Neural progenitor cell (in vitro differentiated cells): ENCODE data around the gene TRAPPC6A. TPM values are rescaled to one million over a fixed set of nuclear protein-coding genes. Genes with fewer than 3 reads are reported as not detected.
A peak's percentile ranks its signal among the peaks of the same experiment; 100 is the strongest.

ENCODE experiments used
- DNase-seq: peaks from one replicate; pipeline ENCODE4 v3.0.0-alpha.2; 2016; ENCODE audit warnings: low spot score
- H2AFZ ChIP-seq: fragments of 200-600 bp; sonication (generic); replicated peaks from 2 replicates; pipeline ENCODE4 v1.6.1; 2016; ENCODE audit warnings: antibody characterized with exemption
- H3F3A ChIP-seq: fragments of 200-600 bp; sonication (generic); 2 replicates; pipeline ENCODE4 v1.6.1; 2016; ENCODE audit warnings: antibody characterized with exemption, low read depth
- H3K27ac ChIP-seq: fragments of 200-600 bp; sonication (generic); 2 replicates; pipeline ENCODE4 v1.5.1; 2016; ENCODE audit warnings: mild to moderate bottlenecking
- H3K27me3 ChIP-seq: fragments of 200-600 bp; sonication (generic); 2 replicates; pipeline ENCODE4 v1.6.1; 2016; ENCODE audit warnings: mild to moderate bottlenecking, moderate library complexity
- H3K36me3 ChIP-seq: fragments of 200-600 bp; sonication (generic); 2 replicates; pipeline ENCODE4 v1.5.1; 2016
- H3K4me1 ChIP-seq: fragments of 200-600 bp; sonication (generic); 2 replicates; pipeline ENCODE4 v1.6.1; 2016; ENCODE audit warnings: mixed run types
- H3K4me2 ChIP-seq: fragments of 200-600 bp; sonication (generic); 2 replicates; pipeline ENCODE4 v1.6.1; 2016
- H3K4me3 ChIP-seq: fragments of 200-600 bp; sonication (generic); 2 replicates; pipeline ENCODE4 v1.5.1; 2016
- H3K79me2 ChIP-seq: fragments of 200-600 bp; sonication (generic); 2 replicates; pipeline ENCODE4 v1.6.1; 2016; ENCODE audit warnings: low read depth
- H3K9ac ChIP-seq: fragments of 200-600 bp; sonication (generic); 2 replicates; pipeline ENCODE4 v1.6.1; 2016
- H3K9me3 ChIP-seq: fragments of 200-600 bp; sonication (generic); 2 replicates; pipeline ENCODE4 v1.5.1; 2016; ENCODE audit warnings: low read depth
- H4K20me1 ChIP-seq: fragments of 200-600 bp; sonication (generic); 2 replicates; pipeline ENCODE4 v1.6.1; 2016; ENCODE audit warnings: low read depth
- H3K27ac Mint-ChIP-seq: 3 replicates; pipeline ENCODE4 v1.8.0; 2021; ENCODE audit warnings: mixed read lengths
- H3K27me3 Mint-ChIP-seq: 2 replicates; pipeline ENCODE4 v1.8.0; 2022; ENCODE audit warnings: low read depth, mild to moderate bottlenecking, inconsistent platforms, moderate library complexity, mixed read lengths; ENCODE audit not compliant: insufficient read depth
- H3K36me3 Mint-ChIP-seq: 3 replicates; pipeline ENCODE4 v1.8.0; 2021; ENCODE audit warnings: mixed read lengths
- H3K4me1 Mint-ChIP-seq: 3 replicates; pipeline ENCODE4 v1.8.0; 2021; ENCODE audit warnings: mixed read lengths
- H3K4me3 Mint-ChIP-seq: 3 replicates; pipeline ENCODE4 v1.8.0; 2021; ENCODE audit warnings: mild to moderate bottlenecking, moderate library complexity, mixed read lengths
- H3K9me3 Mint-ChIP-seq: 3 replicates; pipeline ENCODE4 v1.8.0; 2020; ENCODE audit warnings: mixed read lengths
- EZH2 ChIP-seq: fragments of 200-600 bp; sonication (generic); IDR thresholded peaks from 2 replicates; pipeline ENCODE4 v1.6.1; 2017; ENCODE audit warnings: antibody characterized with exemption, mild to moderate bottlenecking, moderate library complexity
- EZH2phosphoT487 ChIP-seq: fragments of 200-600 bp; sonication (generic); IDR thresholded peaks from 2 replicates; pipeline ENCODE4 v1.6.1; 2017; ENCODE audit warnings: antibody characterized with exemption
- total RNA-seq: library from RNA; depleted of rRNA; stranded (reverse); fragments of >200 nt; gene quantifications from 2 replicates; pipeline ENCODE4 v1.2.3, GENCODE V29; 2015; ENCODE audit warnings: low replicate concordance
- TF ChIP-seq, protein P1 (sequence below): fragments of 200-600 bp; sonication (generic); IDR thresholded peaks from 2 replicates; pipeline ENCODE4 v1.5.1; 2017; ENCODE audit warnings: antibody characterized with exemption, mild to moderate bottlenecking

The TRAPPC6A gene
- total RNA-seq, 1 donor from 2014 or later: 24.7 TPM

DNA sequence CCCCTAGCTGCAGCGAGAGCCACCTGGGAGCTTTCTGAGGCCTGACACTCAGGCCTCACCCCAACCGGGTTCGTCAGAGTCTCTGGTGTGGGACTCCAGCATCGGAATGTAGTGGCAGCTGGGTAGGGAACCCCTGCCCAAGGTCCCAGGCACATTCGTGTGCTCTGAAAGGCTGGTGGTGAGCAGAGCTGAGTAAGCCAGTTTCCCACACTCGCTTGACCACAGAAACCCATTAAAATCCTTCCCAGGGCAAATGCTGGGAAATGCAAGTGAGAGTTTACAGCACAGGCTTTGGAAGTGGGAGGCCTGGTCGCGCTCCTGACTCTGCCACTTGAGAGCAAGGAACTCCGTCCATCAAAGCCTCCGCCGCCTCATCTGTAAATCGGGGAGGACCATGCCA is 4.2 kb downstream of the TRAPPC6A start:
- Histone ChIP-seq H3K79me2 (peaks cover 11% of the 10 kb centered on the region), H3K27ac (no peak overlapping the region), H3K36me3 (no peaks in the 10 kb centered on the region), H3K27me3 (no peaks in the 10 kb centered on the region), H3F3A (peaks cover 2% of the 10 kb centered on the region), H3K4me2 (no peak overlapping the region), H4K20me1 (peaks cover 15% of the 10 kb centered on the region), H3K9me3 (no peaks in the 10 kb centered on the region), H3K4me1 (no peaks in the 10 kb centered on the region), H2AFZ (no peak overlapping the region), H3K9ac (no peak overlapping the region), H3K4me3 (no peak overlapping the region)
- Mint-ChIP-seq H3K4me1 (peaks cover 9% of the 10 kb centered on the region), H3K27me3 (peaks cover 6% of the 10 kb centered on the region), H3K9me3 (no peaks in the 10 kb centered on the region), H3K27ac (no peak overlapping the region), H3K36me3 (no peaks in the 10 kb centered on the region), H3K4me3 (peak overlapping the region; percentile 30)
- no peak for DNase-seq
- TF ChIP-seq EZH2 (no peak), EZH2phosphoT487 (no peak)
- TF ChIP-seq, protein P1, sequence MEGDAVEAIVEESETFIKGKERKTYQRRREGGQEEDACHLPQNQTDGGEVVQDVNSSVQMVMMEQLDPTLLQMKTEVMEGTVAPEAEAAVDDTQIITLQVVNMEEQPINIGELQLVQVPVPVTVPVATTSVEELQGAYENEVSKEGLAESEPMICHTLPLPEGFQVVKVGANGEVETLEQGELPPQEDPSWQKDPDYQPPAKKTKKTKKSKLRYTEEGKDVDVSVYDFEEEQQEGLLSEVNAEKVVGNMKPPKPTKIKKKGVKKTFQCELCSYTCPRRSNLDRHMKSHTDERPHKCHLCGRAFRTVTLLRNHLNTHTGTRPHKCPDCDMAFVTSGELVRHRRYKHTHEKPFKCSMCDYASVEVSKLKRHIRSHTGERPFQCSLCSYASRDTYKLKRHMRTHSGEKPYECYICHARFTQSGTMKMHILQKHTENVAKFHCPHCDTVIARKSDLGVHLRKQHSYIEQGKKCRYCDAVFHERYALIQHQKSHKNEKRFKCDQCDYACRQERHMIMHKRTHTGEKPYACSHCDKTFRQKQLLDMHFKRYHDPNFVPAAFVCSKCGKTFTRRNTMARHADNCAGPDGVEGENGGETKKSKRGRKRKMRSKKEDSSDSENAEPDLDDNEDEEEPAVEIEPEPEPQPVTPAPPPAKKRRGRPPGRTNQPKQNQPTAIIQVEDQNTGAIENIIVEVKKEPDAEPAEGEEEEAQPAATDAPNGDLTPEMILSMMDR: no peak

DNA sequence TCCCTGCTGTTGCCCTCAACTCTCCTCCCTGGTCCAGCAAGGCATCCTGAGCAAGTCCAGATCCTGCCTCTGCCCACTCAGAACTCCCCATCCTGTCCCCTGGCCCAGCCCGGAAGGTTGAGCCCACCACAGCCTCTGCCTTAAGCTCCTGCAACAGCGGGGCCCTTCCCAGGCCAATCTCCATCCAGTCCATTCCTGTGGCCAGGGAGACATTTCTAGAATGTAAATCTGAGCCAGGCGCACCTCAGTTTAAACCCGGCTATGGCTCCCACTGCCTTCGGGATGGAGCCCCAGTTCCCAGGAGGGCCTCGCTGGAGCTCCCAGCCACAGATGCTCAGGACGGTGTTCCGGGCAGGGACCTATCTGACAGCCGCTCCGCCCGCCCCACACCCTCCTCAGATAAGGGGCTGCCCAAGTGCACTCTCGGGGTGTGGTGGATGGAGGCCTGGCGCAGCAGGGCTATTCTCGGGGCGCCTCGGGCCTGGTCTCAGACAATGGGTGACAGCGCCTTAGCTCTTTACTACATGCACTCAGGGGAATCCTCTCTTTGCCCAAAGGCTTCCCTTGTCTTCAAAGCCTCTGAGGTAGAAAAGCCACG is 5.3 kb downstream of the TRAPPC6A start:
- Mint-ChIP-seq H3K4me3 (no peak overlapping the region), H3K36me3 (no peaks in the 10 kb centered on the region), H3K27ac (no peak overlapping the region), H3K9me3 (no peaks in the 10 kb centered on the region), H3K4me1 (peaks cover 6% of the 10 kb centered on the region), H3K27me3 (peaks cover 2% of the 10 kb centered on the region)
- Histone ChIP-seq H4K20me1 (peaks cover 15% of the 10 kb centered on the region), H3K27me3 (no peaks in the 10 kb centered on the region), H3K4me1 (no peaks in the 10 kb centered on the region), H3K9ac (no peak overlapping the region), H3K4me2 (no peak overlapping the region), H3K9me3 (no peaks in the 10 kb centered on the region), H3K4me3 (no peak overlapping the region), H3K27ac (no peak overlapping the region), H3K36me3 (no peaks in the 10 kb centered on the region), H2AFZ (no peak overlapping the region), H3F3A (no peaks in the 10 kb centered on the region), H3K79me2 (peaks cover 9% of the 10 kb centered on the region)
- TF ChIP-seq EZH2phosphoT487: no peak
- TF ChIP-seq, protein P1: no peak
- no peak for TF ChIP-seq EZH2
- no peak for DNase-seq

DNA sequence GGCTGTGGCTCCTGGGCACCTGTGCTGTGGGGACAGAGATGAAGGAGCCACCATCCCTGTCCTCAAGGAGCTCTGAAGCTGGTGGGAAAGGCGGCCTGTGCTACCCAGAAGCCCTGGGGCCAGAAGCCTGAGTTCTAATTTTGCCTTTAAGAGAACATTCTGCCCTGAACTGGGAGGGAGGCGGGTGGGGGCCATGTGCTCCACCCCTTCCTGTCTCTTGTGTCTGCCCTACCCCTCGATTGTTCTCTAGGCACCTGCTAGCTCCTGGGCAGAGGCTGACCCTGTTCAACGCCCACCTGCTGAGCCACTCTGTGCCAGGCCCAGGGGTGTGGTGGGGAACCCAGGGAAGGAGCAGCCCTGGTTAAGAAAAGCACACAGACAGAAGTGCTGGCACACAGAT is 5.9 kb downstream of the TRAPPC6A start:
- Histone ChIP-seq H3K36me3 (no peaks in the 10 kb centered on the region), H3K79me2 (peaks cover 4% of the 10 kb centered on the region), H3K4me1 (no peaks in the 10 kb centered on the region), H3K27ac (no peak overlapping the region), H3F3A (no peaks in the 10 kb centered on the region), H3K4me2 (no peak overlapping the region), H2AFZ (no peak overlapping the region), H4K20me1 (peaks cover 20% of the 10 kb centered on the region), H3K4me3 (no peak overlapping the region), H3K9me3 (no peaks in the 10 kb centered on the region), H3K27me3 (no peaks in the 10 kb centered on the region), H3K9ac (no peak overlapping the region)
- no peak for TF ChIP-seq EZH2phosphoT487
- no peak for TF ChIP-seq EZH2
- TF ChIP-seq, protein P1: no peak
- Mint-ChIP-seq H3K9me3 (no peaks in the 10 kb centered on the region), H3K36me3 (no peaks in the 10 kb centered on the region), H3K27ac (no peak overlapping the region), H3K4me3 (no peak overlapping the region), H3K27me3 (peaks cover 2% of the 10 kb centered on the region), H3K4me1 (peaks cover 5% of the 10 kb centered on the region)
- no peak for DNase-seq
